H9 (cell line): ENCODE data around the gene CDKN2AIPNL. TPM values are rescaled to one million over a fixed set of nuclear protein-coding genes. Genes with fewer than 3 reads are reported as not detected.

Source experiments
- DNase-seq: peaks from one replicate; pipeline ENCODE4 v3.0.0-alpha.2; 2017
- H2AFZ ChIP-seq: one replicate; pipeline ENCODE4 v1.6.1; 2013; ENCODE audit warnings: mild to moderate bottlenecking, low read length, control low read depth, moderate library complexity
- H2AK5ac ChIP-seq: 2 replicates; pipeline ENCODE4 v1.6.1; 2013; ENCODE audit warnings: low read length, control low read depth, mixed read lengths; ENCODE audit not compliant: insufficient read length
- H2BK120ac ChIP-seq: one replicate; pipeline ENCODE4 v1.6.1; 2013; ENCODE audit warnings: low read depth, mild to moderate bottlenecking, low read length, control low read depth, inconsistent platforms; ENCODE audit not compliant: poor library complexity, severe bottlenecking
- H2BK12ac ChIP-seq: 2 replicates; pipeline ENCODE4 v1.6.1; 2013; ENCODE audit warnings: low read length, control low read depth, mixed read lengths, low read depth; ENCODE audit not compliant: insufficient read length
- H2BK15ac ChIP-seq: 2 replicates; pipeline ENCODE4 v1.6.1; 2013; ENCODE audit warnings: low read depth, low read length, control low read depth
- H2BK20ac ChIP-seq: one replicate; pipeline ENCODE4 v1.6.1; 2013; ENCODE audit warnings: low read depth, mild to moderate bottlenecking, low read length, control low read depth, inconsistent platforms; ENCODE audit not compliant: poor library complexity, severe bottlenecking
- H2BK5ac ChIP-seq: 2 replicates; pipeline ENCODE4 v1.6.1; 2013; ENCODE audit warnings: low read length, control low read depth, mixed read lengths; ENCODE audit not compliant: insufficient read length
- H3K14ac ChIP-seq: 2 replicates; pipeline ENCODE4 v1.6.1; 2013; ENCODE audit warnings: low read length, control low read depth; ENCODE audit not compliant: insufficient read depth
- H3K18ac ChIP-seq: 2 replicates; pipeline ENCODE4 v1.6.1; 2013; ENCODE audit warnings: low read depth, mild to moderate bottlenecking, mixed read lengths, low read length, control low read depth; ENCODE audit not compliant: insufficient read length
- H3K23ac ChIP-seq: 2 replicates; pipeline ENCODE4 v1.6.1; 2013; ENCODE audit warnings: low read length, control low read depth, mixed read lengths, low read depth; ENCODE audit not compliant: insufficient read length
- H3K23me2 ChIP-seq: 2 replicates; pipeline ENCODE4 v1.6.1; 2013; ENCODE audit warnings: low read depth, mild to moderate bottlenecking, mixed read lengths, low read length, control low read depth; ENCODE audit not compliant: insufficient read length, poor library complexity, severe bottlenecking
- H3K27ac ChIP-seq: 2 replicates; pipeline ENCODE4 v1.5.1; 2013; ENCODE audit warnings: low read length, control low read depth, mixed read lengths, low read depth; ENCODE audit not compliant: insufficient read length
- H3K27me3 ChIP-seq: 2 replicates; pipeline ENCODE4 v1.6.1; 2013; ENCODE audit warnings: low read length, control low read depth, inconsistent platforms; ENCODE audit not compliant: insufficient read depth
- H3K4ac ChIP-seq: 2 replicates; pipeline ENCODE4 v1.6.1; 2013; ENCODE audit warnings: low read depth, mild to moderate bottlenecking, control low read depth, inconsistent platforms, low read length, moderate library complexity
- H3K4me1 ChIP-seq: 2 replicates; pipeline ENCODE4 v1.6.1; 2013; ENCODE audit warnings: low read length, control low read depth, inconsistent platforms; ENCODE audit not compliant: insufficient read depth
- H3K4me2 ChIP-seq: 2 replicates; pipeline ENCODE4 v1.6.1; 2013; ENCODE audit warnings: low read length, control low read depth, mixed read lengths; ENCODE audit not compliant: insufficient read length, insufficient read depth
- H3K56ac ChIP-seq: 2 replicates; pipeline ENCODE4 v1.6.1; 2013; ENCODE audit warnings: low read depth, mild to moderate bottlenecking, mixed read lengths, low read length, control low read depth; ENCODE audit not compliant: insufficient read length
- H3K79me1 ChIP-seq: 2 replicates; pipeline ENCODE4 v1.6.1; 2013; ENCODE audit warnings: low read depth, mild to moderate bottlenecking, moderate library complexity, low read length, control low read depth, inconsistent platforms; ENCODE audit not compliant: insufficient read depth, poor library complexity, severe bottlenecking
- H3K79me2 ChIP-seq: 2 replicates; pipeline ENCODE4 v1.6.1; 2013; ENCODE audit warnings: low read length, control low read depth, inconsistent platforms; ENCODE audit not compliant: insufficient read depth
- H3K9ac ChIP-seq: 2 replicates; pipeline ENCODE4 v1.6.1; 2013; ENCODE audit warnings: low read length, control low read depth, mixed read lengths; ENCODE audit not compliant: insufficient read length; ENCODE audit errors: extremely low read depth
- H3K9me3 ChIP-seq: one replicate; pipeline ENCODE4 v1.6.1; 2013; ENCODE audit warnings: low read depth, low read length, inconsistent platforms; ENCODE audit not compliant: control insufficient read depth
- H3T11ph ChIP-seq: one replicate; pipeline ENCODE4 v1.6.1; 2013; ENCODE audit warnings: mild to moderate bottlenecking, low read length, control low read depth, inconsistent platforms
- H4K20me1 ChIP-seq: one replicate; pipeline ENCODE4 v1.6.1; 2013; ENCODE audit not compliant: control insufficient read depth, insufficient read length, insufficient read depth
- H4K5ac ChIP-seq: 2 replicates; pipeline ENCODE4 v1.6.1; 2013; ENCODE audit warnings: low read depth, mild to moderate bottlenecking, mixed read lengths, low read length, control low read depth; ENCODE audit not compliant: insufficient read length
- H4K8ac ChIP-seq: replicated peaks from 2 replicates; pipeline ENCODE4 v1.6.1; 2013; ENCODE audit warnings: low read length, control low read depth, mixed read lengths, low read depth; ENCODE audit not compliant: insufficient read length
- H4K91ac ChIP-seq: 2 replicates; pipeline ENCODE4 v1.6.1; 2013; ENCODE audit warnings: low read depth, mild to moderate bottlenecking, moderate library complexity, mixed read lengths, low read length, control low read depth; ENCODE audit not compliant: insufficient read length
- H3K27ac Mint-ChIP-seq, 3 experiments: 2 replicates in 2 of 3; 3 replicates in 1 of 3; pipeline ENCODE4 v1.8.0; 2020 to 2021; ENCODE audit warnings: mixed read lengths in 3 of 3, mild to moderate bottlenecking in 1 of 3, moderate library complexity in 1 of 3
- H3K27me3 Mint-ChIP-seq: 2 replicates; pipeline ENCODE4 v1.8.0; 2021; ENCODE audit warnings: low read depth, mild to moderate bottlenecking, moderate library complexity, mixed read lengths
- H3K36me3 Mint-ChIP-seq, 3 experiments: 2 replicates in 2 of 3; 3 replicates in 1 of 3; pipeline ENCODE4 v1.8.0; 2020 to 2021; ENCODE audit warnings: low read depth in 3 of 3, mixed read lengths in 3 of 3; ENCODE audit not compliant: insufficient read depth in 1 of 3
- H3K4me1 Mint-ChIP-seq, 2 experiments: 2 replicates each; pipeline ENCODE4 v1.8.0; 2020; ENCODE audit warnings: mixed read lengths in 2 of 2
- H3K4me3 Mint-ChIP-seq, 2 experiments: 2 replicates in 1 of 2; 3 replicates in 1 of 2; pipeline ENCODE4 v1.8.0; 2020 to 2021; ENCODE audit warnings: mild to moderate bottlenecking in 2 of 2, mixed read lengths in 2 of 2, moderate library complexity in 1 of 2
- H3K9me3 Mint-ChIP-seq, 2 experiments: 2 replicates in 1 of 2; 3 replicates in 1 of 2; pipeline ENCODE4 v1.8.0; 2020; ENCODE audit warnings: mild to moderate bottlenecking in 2 of 2, mixed read lengths in 2 of 2, moderate library complexity in 1 of 2
- CTCF ChIP-seq: fragments of 200-600 bp; sonication (generic); conservative IDR thresholded peaks from 3 replicates; pipeline ENCODE4 v1.8.0; 2021; ENCODE audit warnings: antibody characterized with exemption, mild to moderate bottlenecking
- WGBS: extraction: QIAGEN DNeasy Blood & Tissue Kit; methylation state at CpG from one replicate; pipeline ENCODE4 v1.1.7; 2013; ENCODE audit warnings: missing lambda C conversion rate, low lambda C conversion rate, mixed read lengths; ENCODE audit not compliant: insufficient read length; ENCODE audit errors: extremely low coverage; 5-methylcytosine and 5-hydroxymethylcytosine counted together
- total RNA-seq: library from RNA; stranded (reverse); gene quantifications from 2 replicates; pipeline ENCODE4 v1.2.1, GENCODE V29; 2021

CDKN2AIPNL gene
- total RNA-seq, 1 experiment from 2014 or later = 60.0 TPM

GRCh38 chr5:134459491-134459890, 47.8 kb upstream of the CDKN2AIPNL start:
- Histone ChIP-seq H3K9ac (no peak overlapping the region), H2BK5ac (no peak overlapping the region), H3K27ac (no peak overlapping the region), H3K27me3 (no peaks in the 10 kb centered on the region), H3T11ph (no peak overlapping the region), H4K91ac (no peak overlapping the region), H4K20me1 (no peaks in the 10 kb centered on the region), H2BK15ac (no peak overlapping the region), H3K79me1 (no peaks in the 10 kb centered on the region), H3K4me1 (no peaks in the 10 kb centered on the region), H3K23ac (no peak overlapping the region), H4K8ac (no peak overlapping the region), H3K79me2 (no peaks in the 10 kb centered on the region), H3K56ac (no peak overlapping the region), H2BK120ac (no peak overlapping the region), H3K14ac (no peak overlapping the region), H3K4ac (no peak overlapping the region), H3K4me2 (no peak overlapping the region), H3K23me2 (no peaks in the 10 kb centered on the region), H3K18ac (no peak overlapping the region), H2BK12ac (no peak overlapping the region), H3K9me3 (no peaks in the 10 kb centered on the region), H2BK20ac (no peak overlapping the region), H4K5ac (no peak overlapping the region), H2AK5ac (no peak overlapping the region), H2AFZ (no peak overlapping the region)
- no peak for TF ChIP-seq CTCF
- no CpG with 5 or more reads among the region's 1 CpG for WGBS
- H3K4me1 Mint-ChIP-seq = peaks cover 0 to 16% of the 10 kb centered on the region in 2 experiments; a peak in 2 of 4 replicates
- H3K4me3 Mint-ChIP-seq = no peak overlapping the region
- no peaks in the 10 kb centered on the region for H3K9me3 Mint-ChIP-seq
- no peaks in the 10 kb centered on the region for H3K36me3 Mint-ChIP-seq
- peaks cover 6% of the 10 kb centered on the region for H3K27me3 Mint-ChIP-seq
- H3K27ac Mint-ChIP-seq = peak overlapping the region in 1 of 3 experiments; percentile 63; a peak in 1 of 7 replicates
- DNase-seq = no peak
